WERI-Rb-1 (cell line): Measurements from ENCODE around the gene SLC13A3.
A peak's percentile ranks its signal among the peaks of the same experiment; 100 is the strongest.

ENCODE experiments used
- DNase-seq: peaks from one replicate; pipeline ENCODE4 v3.0.0-alpha.2; 2020
- H3K27ac ChIP-seq: fragments of 250-450 bp; sonication (Bioruptor Pico); 2 replicates; pipeline ENCODE4 v1.5.1; 2020; ENCODE audit warnings: mild to moderate bottlenecking, moderate library complexity
- H3K27me3 ChIP-seq: fragments of 250-450 bp; sonication (Bioruptor Pico); 2 replicates; pipeline ENCODE4 v1.5.1; 2021; ENCODE audit warnings: mild to moderate bottlenecking, low read depth, moderate library complexity; ENCODE audit not compliant: insufficient read depth, severe bottlenecking
- H3K36me3 ChIP-seq: fragments of 250-450 bp; sonication (Bioruptor Pico); 2 replicates; pipeline ENCODE4 v1.5.1; 2020; ENCODE audit warnings: mild to moderate bottlenecking, moderate library complexity
- H3K4me3 ChIP-seq: 2 replicates; pipeline ENCODE4 v1.5.1; 2011; ENCODE audit warnings: low read depth, mild to moderate bottlenecking, control low read depth, low read length
- H3K9me3 ChIP-seq: fragments of 250-450 bp; sonication (Bioruptor Pico); 2 replicates; pipeline ENCODE4 v1.5.1; 2021; ENCODE audit warnings: mild to moderate bottlenecking, moderate library complexity; ENCODE audit not compliant: severe bottlenecking
- CTCF ChIP-seq: IDR thresholded peaks from 2 replicates; pipeline ENCODE4 v1.5.1; 2011; ENCODE audit warnings: low read depth, mild to moderate bottlenecking, control low read depth, inconsistent platforms, low read length

SLC13A3 gene

GRCh38 chr20:46696791-46697279, 45.6 kb upstream of the SLC13A3 start:
- Histone ChIP-seq H3K27me3 (no peaks in the 10 kb centered on the region), H3K36me3 (no peaks in the 10 kb centered on the region), H3K9me3 (no peaks in the 10 kb centered on the region), H3K27ac (no peak overlapping the region), H3K4me3 (no peak overlapping the region)
- TF ChIP-seq CTCF: no peak
- DNase-seq: no peak

- Histone ChIP-seq H3K27me3 (no peaks in the 10 kb centered on the region), H3K27ac (no peak overlapping the region), H3K36me3 (no peaks in the 10 kb centered on the region), H3K4me3 (no peak overlapping the region), H3K9me3 (no peaks in the 10 kb centered on the region)
- TF ChIP-seq CTCF: no peak
- DNase-seq: no peak
These were observed 44.6 kb upstream of the SLC13A3 start for GRCh38 chr20:46695892-46696291.

- Histone ChIP-seq H3K36me3 (no peaks in the 10 kb centered on the region), H3K4me3 (no peak overlapping the region), H3K27ac (no peak overlapping the region), H3K27me3 (no peaks in the 10 kb centered on the region), H3K9me3 (no peaks in the 10 kb centered on the region)
- DNase-seq: no peak
- no peak for TF ChIP-seq CTCF
These were observed 43.2 kb upstream of the SLC13A3 start for GRCh38 chr20:46694484-46694883.

- DNase-seq: no peak
- no peak for TF ChIP-seq CTCF
- no peaks in the 10 kb centered on the region for H3K27me3 ChIP-seq
- H3K27ac ChIP-seq: no peak overlapping the region
- H3K9me3 ChIP-seq: no peaks in the 10 kb centered on the region
- H3K4me3 ChIP-seq: no peak overlapping the region
- H3K36me3 ChIP-seq: peaks cover 11% of the 10 kb centered on the region
These were observed 39.9 kb upstream of the SLC13A3 start for GRCh38 chr20:46691196-46691595.

- no peak overlapping the region; the same call in 1 of the 2 replicates for H3K27ac ChIP-seq
- no peaks in the 10 kb centered on the region for H3K27me3 ChIP-seq
- no peak for TF ChIP-seq CTCF
- peak overlapping the region; percentile 97 for H3K4me3 ChIP-seq
- no peaks in the 10 kb centered on the region for H3K9me3 ChIP-seq
- no peak for DNase-seq
- peaks cover 18% of the 10 kb centered on the region for H3K36me3 ChIP-seq
These were observed 39.2 kb upstream of the SLC13A3 start for GRCh38 chr20:46690219-46691106.
